Activated B cell treated with CpG ODN at 0.5 μM for 24 hours (primary cell): Measurements from ENCODE around the gene CIAO2A. TPM values are rescaled to one million over a fixed set of nuclear protein-coding genes. Genes with fewer than 3 reads are reported as not detected.

ENCODE experiments used
- ATAC-seq: fragments of 200-7000 bp; cut with Tn5 transposase; one replicate; pipeline ENCODE4 v1.10.0; 2021; ENCODE audit warnings: low read depth, mild to moderate bottlenecking, moderate library complexity
- CTCF ChIA-PET: fragments of 350-600 bp; sonication (Branson Sonifier 250); formaldehyde crosslinking; loops from one replicate; lab custom pipeline; 2021; ENCODE audit warnings: antibody characterized with exemption; lab: Charles Lee
- POLR2A ChIA-PET: fragments of 350-600 bp; sonication (Branson Sonifier 250); formaldehyde crosslinking; loops from one replicate; lab custom pipeline; 2021; ENCODE audit warnings: antibody characterized with exemption; lab: Charles Lee
- DNase-seq: peaks from one replicate; pipeline ENCODE4 v3.0.0; 2022
- H3K27ac Mint-ChIP-seq: one replicate; pipeline ENCODE4 v1.8.0; 2020; ENCODE audit warnings: mixed read lengths
- H3K27me3 Mint-ChIP-seq: one replicate; pipeline ENCODE4 v1.8.0; 2021; ENCODE audit warnings: mixed read lengths
- H3K36me3 Mint-ChIP-seq: one replicate; pipeline ENCODE4 v1.8.0; 2021; ENCODE audit warnings: low read depth, mixed read lengths
- H3K4me1 Mint-ChIP-seq: one replicate; pipeline ENCODE4 v1.8.0; 2021; ENCODE audit warnings: mixed read lengths
- H3K4me3 Mint-ChIP-seq: one replicate; pipeline ENCODE4 v1.8.0; 2020; ENCODE audit warnings: mild to moderate bottlenecking, mixed read lengths
- H3K9me3 Mint-ChIP-seq: one replicate; pipeline ENCODE4 v1.8.0; 2020; ENCODE audit warnings: mixed read lengths
- intact Hi-C: fragments of 100-400 bp; cut with micrococcal nuclease; formaldehyde crosslinking; loops from one replicate; pipeline ENCODE4 v1.15.1; 2024
- total RNA-seq: library from RNA; stranded (reverse); gene quantifications from 2 replicates; pipeline ENCODE4 v1.2.3, GENCODE V29; 2022
- TF ChIP-seq, protein P1 (sequence below): fragments of 200-600 bp; IDR thresholded peaks from one replicate; pipeline ENCODE4 v1.8.0; 2022; ENCODE audit warnings: antibody characterized with exemption, mild to moderate bottlenecking

Gene CIAO2A
- total RNA-seq, 1 donor from 2014 or later, result 58.4 TPM

- ATAC-seq, result no peak
- Mint-ChIP-seq H3K4me1 (peaks cover 23% of the 10 kb centered on the region), H3K27me3 (no peaks in the 10 kb centered on the region), H3K4me3 (no peak overlapping the region), H3K36me3 (no peaks in the 10 kb centered on the region), H3K27ac (no peak overlapping the region), H3K9me3 (no peaks in the 10 kb centered on the region)
- intact Hi-C loops, result no loop called here
- ChIA-PET POLR2A (no interaction called here), CTCF (interaction anchor here (1.0 kb wide), 1 partner anchor 277 kb away, joined by 4 read pairs; no protein-coding TSS in a partner anchor)
- no peak for DNase-seq
- TF ChIP-seq, protein P1, sequence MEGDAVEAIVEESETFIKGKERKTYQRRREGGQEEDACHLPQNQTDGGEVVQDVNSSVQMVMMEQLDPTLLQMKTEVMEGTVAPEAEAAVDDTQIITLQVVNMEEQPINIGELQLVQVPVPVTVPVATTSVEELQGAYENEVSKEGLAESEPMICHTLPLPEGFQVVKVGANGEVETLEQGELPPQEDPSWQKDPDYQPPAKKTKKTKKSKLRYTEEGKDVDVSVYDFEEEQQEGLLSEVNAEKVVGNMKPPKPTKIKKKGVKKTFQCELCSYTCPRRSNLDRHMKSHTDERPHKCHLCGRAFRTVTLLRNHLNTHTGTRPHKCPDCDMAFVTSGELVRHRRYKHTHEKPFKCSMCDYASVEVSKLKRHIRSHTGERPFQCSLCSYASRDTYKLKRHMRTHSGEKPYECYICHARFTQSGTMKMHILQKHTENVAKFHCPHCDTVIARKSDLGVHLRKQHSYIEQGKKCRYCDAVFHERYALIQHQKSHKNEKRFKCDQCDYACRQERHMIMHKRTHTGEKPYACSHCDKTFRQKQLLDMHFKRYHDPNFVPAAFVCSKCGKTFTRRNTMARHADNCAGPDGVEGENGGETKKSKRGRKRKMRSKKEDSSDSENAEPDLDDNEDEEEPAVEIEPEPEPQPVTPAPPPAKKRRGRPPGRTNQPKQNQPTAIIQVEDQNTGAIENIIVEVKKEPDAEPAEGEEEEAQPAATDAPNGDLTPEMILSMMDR, result no peak
Measured at GRCh38 chr15:64029633-64030032, 64.0 kb downstream of the CIAO2A start.

GRCh38 chr15:64029110-64029509 lies 64.5 kb downstream of the CIAO2A start:
- H3K4me3 Mint-ChIP-seq, result no peak overlapping the region
- ChIA-PET POLR2A (no interaction called here), CTCF (interaction anchor here (1.0 kb wide), 1 partner anchor 276 kb away, joined by 4 read pairs; no protein-coding TSS in a partner anchor)
- ATAC-seq (no peak), DNase-seq (no peak)
- H3K4me1 Mint-ChIP-seq, result peaks cover 17% of the 10 kb centered on the region
- H3K36me3 Mint-ChIP-seq, result no peaks in the 10 kb centered on the region
- no peaks in the 10 kb centered on the region for H3K27me3 Mint-ChIP-seq
- TF ChIP-seq, protein P1, result no peak
- H3K27ac Mint-ChIP-seq, result no peak overlapping the region
- H3K9me3 Mint-ChIP-seq, result no peaks in the 10 kb centered on the region
- intact Hi-C loops, result no loop called here

- H3K36me3 Mint-ChIP-seq, result no peaks in the 10 kb centered on the region
- TF ChIP-seq, protein P1, result no peak
- H3K4me1 Mint-ChIP-seq, result peaks cover 10% of the 10 kb centered on the region
- DNase-seq (no peak), ATAC-seq (no peak)
- H3K9me3 Mint-ChIP-seq, result no peaks in the 10 kb centered on the region
- no peak overlapping the region for H3K27ac Mint-ChIP-seq
- POLR2A ChIA-PET, result interaction anchor here (0.7 kb wide), 1 partner anchor 168 kb away, joined by 3 read pairs; no protein-coding TSS in a partner anchor
- no peak overlapping the region for H3K4me3 Mint-ChIP-seq
- CTCF ChIA-PET, result interaction anchor here (1.1 kb wide), 1 partner anchor 16 kb away, joined by 4 read pairs; no protein-coding TSS in a partner anchor
- intact Hi-C loops, result no loop called here
- H3K27me3 Mint-ChIP-seq, result no peaks in the 10 kb centered on the region
Measured at GRCh38 chr15:64026591-64026990, 67.0 kb downstream of the CIAO2A start.

- ATAC-seq (no peak), DNase-seq (no peak)
- Mint-ChIP-seq H3K36me3 (no peaks in the 10 kb centered on the region), H3K27ac (no peak overlapping the region), H3K27me3 (no peaks in the 10 kb centered on the region), H3K4me1 (peaks cover 10% of the 10 kb centered on the region), H3K9me3 (peaks cover 6% of the 10 kb centered on the region), H3K4me3 (no peak overlapping the region)
- TF ChIP-seq, protein P1, result no peak
- intact Hi-C loops, result no loop called here
- ChIA-PET POLR2A (no interaction called here), CTCF (interaction anchor here (1.2 kb wide), 1 partner anchor 22 kb away, joined by 3 read pairs; no protein-coding TSS in a partner anchor)
Measured at GRCh38 chr15:64024172-64025050, 69.2 kb downstream of the CIAO2A start.

DNA sequence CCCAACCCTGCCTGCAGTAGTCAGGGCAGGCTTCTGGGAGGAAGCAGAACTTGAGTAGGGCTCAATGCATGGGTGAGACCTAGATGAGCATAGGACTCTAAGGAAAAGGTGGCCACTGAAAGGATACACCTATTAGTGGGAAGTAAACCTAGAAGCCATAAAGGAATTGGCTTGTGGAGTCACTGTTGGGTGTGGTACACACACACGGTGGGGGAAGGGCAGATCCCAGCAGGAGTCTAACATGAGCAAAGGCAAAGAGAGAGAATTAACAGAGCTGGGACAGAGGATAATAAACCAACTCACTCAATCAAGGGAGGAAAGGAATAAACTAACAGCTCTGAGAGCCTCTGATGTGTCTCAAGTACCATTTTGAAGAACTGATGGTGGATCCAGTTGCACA lies 70.4 kb downstream of the CIAO2A start:
- no peak overlapping the region for H3K4me3 Mint-ChIP-seq
- DNase-seq (no peak), ATAC-seq (no peak)
- H3K4me1 Mint-ChIP-seq, result peaks cover 8% of the 10 kb centered on the region
- POLR2A ChIA-PET, result no interaction called here
- TF ChIP-seq, protein P1, result no peak
- CTCF ChIA-PET, result interaction anchor here (1.2 kb wide), 1 partner anchor 23 kb away, joined by 3 read pairs; no protein-coding TSS in a partner anchor
- H3K36me3 Mint-ChIP-seq, result no peaks in the 10 kb centered on the region
- H3K27me3 Mint-ChIP-seq, result no peaks in the 10 kb centered on the region
- intact Hi-C loops, result no loop called here
- no peak overlapping the region for H3K27ac Mint-ChIP-seq
- peaks cover 6% of the 10 kb centered on the region for H3K9me3 Mint-ChIP-seq
